COLO668 (cell line): Measurements from ENCODE around the gene MEI4.

Source experiments
- DNase-seq: peaks from one replicate; lab custom pipeline; 2025; ENCODE audit not compliant: unreplicated experiment; lab: John Stamatoyannopoulos, UW

The MEI4 gene

DNA sequence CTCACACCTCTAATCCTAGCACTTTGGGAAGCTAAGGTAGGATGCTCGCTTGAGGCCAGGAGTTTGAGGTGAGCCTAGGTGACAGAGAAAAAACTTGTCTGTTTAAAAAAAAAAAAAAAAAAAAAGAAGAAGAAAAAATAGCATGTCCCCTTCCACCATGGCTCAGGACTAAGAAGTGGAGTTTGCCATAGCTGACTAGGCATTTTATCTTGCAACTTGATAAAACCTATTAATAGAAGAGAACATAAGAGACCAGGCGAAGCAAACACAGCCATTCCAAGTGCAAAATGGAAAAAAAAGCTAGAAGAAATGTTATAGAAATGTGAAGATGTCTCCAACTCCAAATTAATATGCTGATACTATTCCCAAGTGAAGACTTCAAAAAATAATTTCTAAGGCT, 277.5 kb downstream of the MEI4 start:
- DNase-seq, result no peak

DNA sequence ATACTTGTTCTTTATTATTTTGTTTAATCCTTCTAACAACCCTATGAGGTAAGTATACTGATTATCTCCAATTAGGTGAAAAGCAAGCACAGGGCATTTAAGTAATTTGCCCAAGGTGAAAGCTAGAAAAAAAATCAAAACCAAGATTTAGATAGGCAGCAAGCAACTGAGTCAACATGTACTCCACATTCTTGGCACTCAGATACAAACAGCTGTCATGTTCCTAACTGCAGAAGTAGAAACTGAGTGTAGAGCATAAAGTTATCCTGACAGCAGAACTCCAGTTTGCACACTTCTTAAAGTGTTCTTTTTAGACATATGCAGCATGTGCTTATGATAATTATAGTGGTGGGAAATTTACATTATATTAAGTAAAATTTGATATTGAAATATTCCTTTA, 278.1 kb downstream of the MEI4 start:
- DNase-seq, result no peak

GRCh38 chr6:77962070-77962469, 309.2 kb downstream of the MEI4 start:
- DNase-seq, result no peak

- no peak for DNase-seq
Measured at GRCh38 chr6:77965449-77965848, 312.6 kb downstream of the MEI4 start.

DNA sequence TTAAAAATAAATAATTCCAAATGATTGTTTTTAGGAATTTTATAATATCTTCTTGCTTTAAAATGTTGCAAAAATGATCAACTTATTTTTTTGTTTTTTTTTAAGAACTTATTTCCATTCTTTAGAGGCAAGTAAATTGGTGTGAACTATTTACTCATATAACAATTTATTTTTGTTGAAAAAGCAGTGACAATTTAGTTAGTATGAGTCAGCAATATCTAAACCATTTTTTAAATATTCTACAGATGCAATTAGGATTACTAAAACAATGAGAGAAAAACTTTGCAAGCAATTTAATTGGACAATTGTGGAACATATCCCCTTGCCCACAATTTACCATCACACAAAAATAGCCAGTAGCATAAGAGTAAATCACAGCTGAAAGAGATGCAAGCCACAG, 319.5 kb downstream of the MEI4 start:
- no peak for DNase-seq
